ENCODE measurements around the gene TCF19. TPM values are rescaled to one million over a fixed set of nuclear protein-coding genes. Genes with fewer than 3 reads are reported as not detected.

TCF19 gene
- total RNA-seq, 1 donor from 2014 or later, result 8.8 TPM

DNA sequence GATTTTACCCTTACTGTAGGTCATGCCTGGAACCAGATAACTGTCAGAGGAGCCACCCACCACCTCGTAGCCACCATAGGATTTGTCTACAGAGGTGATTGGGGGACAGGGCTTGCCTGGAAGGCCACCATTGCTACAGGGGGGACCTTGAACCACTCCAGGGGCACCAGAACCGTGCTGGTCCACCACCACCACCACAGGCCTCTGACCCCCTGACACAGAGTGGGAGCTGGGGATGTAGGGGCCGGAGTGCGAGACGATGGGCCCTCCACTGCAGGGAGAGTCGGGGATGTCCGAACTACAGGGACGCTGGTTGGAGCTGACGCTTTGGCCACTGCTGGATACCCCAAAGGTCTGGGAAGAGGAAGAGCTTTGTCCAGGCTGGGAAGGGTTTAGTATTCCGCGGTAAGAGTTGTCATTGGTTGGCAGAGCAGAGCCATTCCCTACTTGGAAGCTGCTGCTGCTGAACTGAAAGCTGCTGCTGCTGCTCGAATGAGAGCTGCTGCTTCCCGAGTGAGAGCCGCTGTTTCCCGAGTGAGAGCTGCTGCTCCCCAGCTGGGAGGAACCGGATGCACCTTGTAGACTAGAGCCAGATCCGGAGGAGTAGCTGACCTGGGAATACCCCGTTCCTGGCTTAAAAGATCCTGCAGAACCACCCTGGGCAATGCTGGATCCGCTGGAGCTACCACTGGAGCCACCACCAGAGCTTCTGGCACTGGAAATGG, 41.6 kb upstream of the TCF19 start:
- H3K4me1 ChIP-seq, result peaks cover 48% of the 10 kb centered on the region
- H3K36me3 ChIP-seq, result no peaks in the 10 kb centered on the region
- intact Hi-C loops (cut with DNase I), result no loop called here
- DNase-seq (ENCODE audit: extremely low spot score in 2 of 2), result no peak
- no peak for TF ChIP-seq POLR2A (IDR thresholded peaks at IDR 0.05)
- peak in 1 of 2 donors; percentile 32 for TF ChIP-seq POLR2AphosphoS5 (IDR thresholded peaks at IDR 0.05; ENCODE audit: insufficient read depth in 1 of 2, low read depth in 1 of 2)
- H3K27me3 ChIP-seq, result no peaks in the 10 kb centered on the region
- peak overlapping the region; percentile 23 to 30 for H3K4me3 ChIP-seq
- H3K9me3 ChIP-seq, result no peaks in the 10 kb centered on the region
- H3K27ac ChIP-seq, result peak overlapping the region; percentile 44

- intact Hi-C loops (cut with DNase I), result no loop called here
- no peak overlapping the region for H3K27ac ChIP-seq
- peaks cover 57% of the 10 kb centered on the region for H3K4me1 ChIP-seq
- no peak for DNase-seq (ENCODE audit: extremely low spot score in 2 of 2)
- H3K27me3 ChIP-seq, result no peaks in the 10 kb centered on the region
- no peaks in the 10 kb centered on the region for H3K36me3 ChIP-seq
- no peak for TF ChIP-seq POLR2AphosphoS5 (IDR thresholded peaks at IDR 0.05; ENCODE audit: insufficient read depth in 1 of 2, low read depth in 1 of 2)
- TF ChIP-seq, protein P1, sequence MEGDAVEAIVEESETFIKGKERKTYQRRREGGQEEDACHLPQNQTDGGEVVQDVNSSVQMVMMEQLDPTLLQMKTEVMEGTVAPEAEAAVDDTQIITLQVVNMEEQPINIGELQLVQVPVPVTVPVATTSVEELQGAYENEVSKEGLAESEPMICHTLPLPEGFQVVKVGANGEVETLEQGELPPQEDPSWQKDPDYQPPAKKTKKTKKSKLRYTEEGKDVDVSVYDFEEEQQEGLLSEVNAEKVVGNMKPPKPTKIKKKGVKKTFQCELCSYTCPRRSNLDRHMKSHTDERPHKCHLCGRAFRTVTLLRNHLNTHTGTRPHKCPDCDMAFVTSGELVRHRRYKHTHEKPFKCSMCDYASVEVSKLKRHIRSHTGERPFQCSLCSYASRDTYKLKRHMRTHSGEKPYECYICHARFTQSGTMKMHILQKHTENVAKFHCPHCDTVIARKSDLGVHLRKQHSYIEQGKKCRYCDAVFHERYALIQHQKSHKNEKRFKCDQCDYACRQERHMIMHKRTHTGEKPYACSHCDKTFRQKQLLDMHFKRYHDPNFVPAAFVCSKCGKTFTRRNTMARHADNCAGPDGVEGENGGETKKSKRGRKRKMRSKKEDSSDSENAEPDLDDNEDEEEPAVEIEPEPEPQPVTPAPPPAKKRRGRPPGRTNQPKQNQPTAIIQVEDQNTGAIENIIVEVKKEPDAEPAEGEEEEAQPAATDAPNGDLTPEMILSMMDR (IDR thresholded peaks at IDR 0.05), result no peak
- no peak for TF ChIP-seq POLR2A (IDR thresholded peaks at IDR 0.05)
- H3K9me3 ChIP-seq, result no peaks in the 10 kb centered on the region
- H3K4me3 ChIP-seq, result no peak overlapping the region
Measured at GRCh38 chr6:31118178-31118577, 40.2 kb upstream of the TCF19 start.

DNA sequence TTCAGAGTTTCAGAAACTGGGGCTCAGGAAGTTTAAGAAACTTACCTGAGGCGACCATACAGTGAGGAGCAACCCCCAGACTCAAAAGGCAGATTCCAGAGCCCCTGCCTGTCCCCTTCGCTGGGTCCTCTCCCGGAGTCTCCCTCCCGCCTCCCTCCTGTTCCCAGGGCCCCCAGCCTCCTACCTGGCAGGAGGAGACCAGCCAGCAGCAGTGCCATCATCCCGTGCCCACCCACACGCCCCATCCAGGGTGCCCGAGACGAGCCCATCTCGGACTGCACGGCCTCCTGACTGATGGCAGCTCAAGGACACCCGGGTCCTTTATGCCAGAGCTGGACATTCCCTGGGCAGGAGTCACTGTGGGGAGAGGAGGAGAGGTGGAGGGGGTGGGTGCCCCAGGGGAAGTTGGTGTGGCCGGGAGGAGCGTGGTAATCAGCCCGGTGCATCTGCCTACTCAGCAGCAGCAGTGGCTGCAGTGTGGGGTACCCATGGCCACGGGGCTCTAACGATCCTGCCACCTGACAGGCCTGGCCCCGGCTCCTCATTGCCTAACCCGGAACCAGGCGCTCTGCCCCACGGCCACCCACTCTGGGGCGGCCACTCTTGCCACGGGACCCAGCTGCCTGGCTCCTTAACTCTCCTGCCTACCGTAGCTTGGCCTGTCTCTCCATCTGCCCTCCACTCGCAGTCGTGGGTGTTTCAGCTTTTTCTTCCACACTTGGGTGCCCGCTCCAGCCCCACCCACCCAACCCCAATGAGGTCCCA, 38.1 kb upstream of the TCF19 start, which contains the start of gene CDSN:
Gene CDSN, minus strand, starts transcription at position 296 of the 765 bp plus-strand sequence. Its CDS starts 27 bp downstream, at position 269.
- intact Hi-C loops (cut with DNase I), result no loop called here
- Histone ChIP-seq H3K27ac (no peak within 1 kb of the TSS), H3K4me3 (no peak within 1 kb of the TSS), H3K36me3 (no peaks in the 10 kb centered on the region), H3K9me3 (no peaks in the 10 kb centered on the region), H3K4me1 (peaks cover 48% of the 10 kb centered on the region), H3K27me3 (no peaks in the 10 kb centered on the region)
- TF ChIP-seq, protein P1 (IDR thresholded peaks at IDR 0.05), result no peak
- TF ChIP-seq POLR2AphosphoS5 (IDR thresholded peaks at IDR 0.05; ENCODE audit: insufficient read depth in 1 of 2, low read depth in 1 of 2), result no peak
- TF ChIP-seq POLR2A (IDR thresholded peaks at IDR 0.05), result no peak
- DNase-seq (ENCODE audit: extremely low spot score in 2 of 2), result no peak

GRCh38 chr6:31121131-31121790, 37.1 kb upstream of the TCF19 start:
- Histone ChIP-seq H3K27me3 (no peaks in the 10 kb centered on the region), H3K36me3 (no peaks in the 10 kb centered on the region), H3K4me1 (peaks cover 48% of the 10 kb centered on the region), H3K9me3 (no peaks in the 10 kb centered on the region), H3K27ac (no peak overlapping the region), H3K4me3 (no peak overlapping the region)
- intact Hi-C loops (cut with DNase I), result no loop called here
- TF ChIP-seq POLR2AphosphoS5 (IDR thresholded peaks at IDR 0.05; ENCODE audit: insufficient read depth in 1 of 2, low read depth in 1 of 2) (no peak), POLR2A (IDR thresholded peaks at IDR 0.05) (no peak)
- TF ChIP-seq, protein P1 (IDR thresholded peaks at IDR 0.05), result no peak
- no peak for DNase-seq (ENCODE audit: extremely low spot score in 2 of 2)

All from vagina (tissue), 2 donors.